IMR-90 (cell line): ENCODE measurements around the gene CDH3. TPM values are rescaled to one million over a fixed set of nuclear protein-coding genes. Genes with fewer than 3 reads are reported as not detected.

ENCODE experiments used
- ATAC-seq: fragments of 200-7000 bp; cut with Tn5 transposase; 2 replicates; pipeline ENCODE4 v1.9.1; 2020; ENCODE audit warnings: low read depth, mild to moderate bottlenecking, moderate library complexity
- BruUV-seq: library from RNA; stranded (reverse); fragments of 400-500 nt; replicated peaks from 2 replicates; lab custom pipeline; 2021; lab: Mats Ljungman, UMichigan
- CTCF ChIA-PET: fragments of 300-600 bp; formaldehyde crosslinking; extraction: SDS; loops from one replicate; lab custom pipeline; 2021; ENCODE audit warnings: antibody characterized with exemption; lab: Yijun Ruan, JAX
- POLR2A ChIA-PET: fragments of 300-600 bp; sonication (Branson Sonifier 250); formaldehyde crosslinking; loops from one replicate; lab custom pipeline; 2022; ENCODE audit warnings: antibody characterized with exemption; ENCODE audit not compliant: unreplicated experiment; lab: Charles Lee
- DNase-seq: peaks from one replicate; pipeline ENCODE4 v3.0.0; 2013
- H2AFZ ChIP-seq: replicated peaks from 2 replicates; pipeline ENCODE3; 2013; ENCODE audit warnings: low read length, mild to moderate bottlenecking; ENCODE audit not compliant: poor library complexity
- H2AK5ac ChIP-seq: 2 replicates; pipeline ENCODE4 v1.6.1; 2013; ENCODE audit warnings: low read depth, low read length, inconsistent platforms
- H2AK9ac ChIP-seq: replicated peaks from 2 replicates; pipeline ENCODE3; 2013; ENCODE audit warnings: mild to moderate bottlenecking, low read depth, low read length, moderate library complexity; ENCODE audit not compliant: poor library complexity
- H2BK120ac ChIP-seq: 2 replicates; pipeline ENCODE4 v1.6.1; 2013; ENCODE audit warnings: low read depth, low read length, inconsistent platforms
- H2BK15ac ChIP-seq: 3 replicates; pipeline ENCODE4 v1.6.1; 2013; ENCODE audit warnings: low read depth, low read length, inconsistent platforms
- H2BK20ac ChIP-seq: 2 replicates; pipeline ENCODE4 v1.6.1; 2013; ENCODE audit warnings: low read depth, mild to moderate bottlenecking, inconsistent platforms, low read length, moderate library complexity
- H2BK5ac ChIP-seq: 2 replicates; pipeline ENCODE4 v1.6.1; 2013; ENCODE audit warnings: mild to moderate bottlenecking, low read depth, low read length, inconsistent platforms; ENCODE audit not compliant: poor library complexity, severe bottlenecking
- H3K14ac ChIP-seq: replicated peaks from 2 replicates; pipeline ENCODE4 v1.6.1; 2013; ENCODE audit warnings: low read depth, low read length, inconsistent platforms
- H3K18ac ChIP-seq: 2 replicates; pipeline ENCODE4 v1.6.1; 2013; ENCODE audit warnings: low read depth, low read length, control low read depth
- H3K23ac ChIP-seq: 2 replicates; pipeline ENCODE4 v1.6.1; 2013; ENCODE audit warnings: low read depth, low read length, inconsistent platforms
- H3K27ac ChIP-seq: 2 replicates; pipeline ENCODE4 v1.5.1; 2013; ENCODE audit warnings: mild to moderate bottlenecking, control low read depth, low read length; ENCODE audit not compliant: insufficient read depth
- H3K27me3 ChIP-seq: 2 replicates; pipeline ENCODE4 v1.6.1; 2013; ENCODE audit warnings: low read length; ENCODE audit not compliant: control insufficient read depth, insufficient read depth
- H3K36me3 ChIP-seq: 2 replicates; pipeline ENCODE4 v1.6.1; 2013; ENCODE audit warnings: low read length, mixed read lengths; ENCODE audit not compliant: control insufficient read depth, insufficient read depth
- H3K4ac ChIP-seq: 2 replicates; pipeline ENCODE4 v1.6.1; 2013; ENCODE audit warnings: low read depth, low read length, inconsistent platforms
- H3K4me1 ChIP-seq: 2 replicates; pipeline ENCODE4 v1.6.1; 2013; ENCODE audit warnings: low read length, mixed read lengths; ENCODE audit not compliant: control insufficient read depth, insufficient read depth
- H3K4me2 ChIP-seq: 2 replicates; pipeline ENCODE4 v1.6.1; 2013; ENCODE audit warnings: low read depth, mild to moderate bottlenecking, control low read depth, low read length, moderate library complexity
- H3K4me3 ChIP-seq: 2 replicates; pipeline ENCODE4 v1.5.1; 2013; ENCODE audit warnings: low read depth, mild to moderate bottlenecking, control low read depth, low read length, moderate library complexity; ENCODE audit not compliant: insufficient read depth
- H3K56ac ChIP-seq: 2 replicates; pipeline ENCODE4 v1.6.1; 2013; ENCODE audit warnings: low read length, inconsistent platforms; ENCODE audit not compliant: insufficient read depth; ENCODE audit errors: extremely low read depth
- H3K79me1 ChIP-seq, 2 experiments: 2 replicates each; pipeline ENCODE4 v1.6.1; 2013; ENCODE audit warnings: low read length in 2 of 2, inconsistent platforms in 1 of 2, low read depth in 1 of 2
- H3K9ac ChIP-seq: 2 replicates; pipeline ENCODE4 v1.6.1; 2013; ENCODE audit warnings: low read depth, low read length, control low read depth
- H3K9me1 ChIP-seq: 2 replicates; pipeline ENCODE4 v1.6.1; 2013; ENCODE audit warnings: low read length, inconsistent platforms; ENCODE audit not compliant: insufficient read depth
- H3K9me3 ChIP-seq: 2 replicates; pipeline ENCODE4 v1.6.1; 2013; ENCODE audit warnings: low read length; ENCODE audit not compliant: control insufficient read depth, insufficient read depth
- H4K20me1 ChIP-seq: 2 replicates; pipeline ENCODE4 v1.6.1; 2013; ENCODE audit warnings: low read length, inconsistent platforms; ENCODE audit not compliant: insufficient read depth
- H4K5ac ChIP-seq: 2 replicates; pipeline ENCODE4 v1.6.1; 2013; ENCODE audit warnings: mild to moderate bottlenecking, low read depth, low read length, control low read depth
- H4K8ac ChIP-seq, 2 experiments: 2 replicates each; pipeline ENCODE4 v1.6.1; 2013; ENCODE audit warnings: low read depth in 2 of 2, low read length in 2 of 2, control low read depth in 1 of 2, inconsistent platforms in 1 of 2
- H4K91ac ChIP-seq: 2 replicates; pipeline ENCODE4 v1.6.1; 2013; ENCODE audit warnings: low read depth, low read length, inconsistent platforms; ENCODE audit not compliant: insufficient read depth
- BHLHE40 ChIP-seq: fragments of 150-350 bp; IDR thresholded peaks from 2 replicates; pipeline ENCODE4 v1.6.1; 2016; ENCODE audit warnings: mild to moderate bottlenecking, low read depth, low read length
- CEBPB ChIP-seq: IDR thresholded peaks from 2 replicates; pipeline ENCODE4 v1.6.1; 2012; ENCODE audit warnings: low read depth, low read length, improper control_type of control experiment
- CHD1 ChIP-seq: IDR thresholded peaks from 2 replicates; pipeline ENCODE4 v1.6.1; 2012; ENCODE audit warnings: low read depth, low read length, improper control_type of control experiment
- FOS ChIP-seq: fragments of 150-350 bp; IDR thresholded peaks from 2 replicates; pipeline ENCODE4 v1.6.1; 2016; ENCODE audit warnings: low read depth, low read length
- MAFK ChIP-seq: IDR thresholded peaks from 2 replicates; pipeline ENCODE4 v1.6.1; 2012; ENCODE audit warnings: low read depth, low read length, improper control_type of control experiment
- MAZ ChIP-seq: IDR thresholded peaks from 2 replicates; pipeline ENCODE4 v1.6.1; 2012; ENCODE audit warnings: low read depth, mild to moderate bottlenecking, low read length, improper control_type of control experiment, moderate library complexity, borderline replicate concordance
- MXI1 ChIP-seq: IDR thresholded peaks from 2 replicates; pipeline ENCODE4 v1.6.1; 2012; ENCODE audit warnings: low read depth, mild to moderate bottlenecking, low read length, moderate library complexity, borderline replicate concordance
- NFE2L2 ChIP-seq: fragments of 150-350 bp; IDR thresholded peaks from 2 replicates; pipeline ENCODE4 v1.6.1; 2016; ENCODE audit warnings: low read depth, mild to moderate bottlenecking, low read length
- POLR2A ChIP-seq: IDR thresholded peaks from 2 replicates; pipeline ENCODE4 v1.6.1; 2012; ENCODE audit warnings: mild to moderate bottlenecking, low read depth, low read length
- RAD21 ChIP-seq: IDR thresholded peaks from 2 replicates; pipeline ENCODE4 v1.6.1; 2012; ENCODE audit warnings: low read length, improper control_type of control experiment
- RCOR1 ChIP-seq: IDR thresholded peaks from 2 replicates; pipeline ENCODE4 v1.6.1; 2012; ENCODE audit warnings: mild to moderate bottlenecking, low read length, improper control_type of control experiment; ENCODE audit not compliant: insufficient replicate concordance
- RFX5 ChIP-seq: IDR thresholded peaks from 2 replicates; pipeline ENCODE4 v1.8.0; 2012; ENCODE audit warnings: low read depth, mild to moderate bottlenecking, low read length, moderate library complexity
- SMC3 ChIP-seq: fragments of 150-350 bp; IDR thresholded peaks from 2 replicates; pipeline ENCODE4 v1.6.1; 2016; ENCODE audit warnings: low read depth, mild to moderate bottlenecking, antibody characterized with exemption, low read length, moderate library complexity
- WGBS, 2 experiments: methylation state at CpG; one replicate each; pipeline versions ENCODE4 v1.1.5 to v1.1.7; 2013; ENCODE audit warnings: missing lambda C conversion rate in 2 of 2; ENCODE audit not compliant: insufficient read length in 1 of 2; ENCODE audit errors: extremely low coverage in 2 of 2; 5-methylcytosine and 5-hydroxymethylcytosine counted together
- dilution Hi-C: fragments of 300-500 bp; cut with HindIII; formaldehyde crosslinking; loops from one replicate; pipeline ENCODE4 v1.14.3; 2018; ENCODE audit warnings: low sequenced_read_pairs; ENCODE audit not compliant: unreplicated experiment
- in situ Hi-C: fragments of 300-500 bp; cut with MboI; formaldehyde crosslinking; loops from 3 replicates; pipeline ENCODE4 v1.14.3; 2019; ENCODE audit warnings: low sequenced_read_pairs, inconsistent platforms, mixed read lengths
- intact Hi-C: fragments of 100-400 bp; cut with micrococcal nuclease; formaldehyde crosslinking; loops from 2 replicates; pipeline ENCODE4 v1.10.0; 2022
- polyA plus RNA-seq, 3 experiments: library from polyadenylated mRNA; depleted of rRNA; stranded (reverse); fragments of >200 nt; gene quantifications; 2 replicates each; pipeline ENCODE4 v1.2.3, GENCODE V29; 2012; ENCODE audit warnings: low replicate concordance in 1 of 3
- total RNA-seq: library from RNA; depleted of rRNA; stranded (reverse); fragments of >200 nt; gene quantifications from 2 replicates; pipeline ENCODE4 v1.2.3, GENCODE V29; 2012
- TF ChIP-seq, protein P1 (sequence below): conservative IDR thresholded peaks from 2 replicates; pipeline ENCODE4 v1.5.1; 2012; ENCODE audit warnings: mild to moderate bottlenecking, low read depth, low read length, improper control_type of control experiment
- TF ChIP-seq, protein P2 (sequence below): fragments of 150-350 bp; IDR thresholded peaks from 2 replicates; pipeline ENCODE4 v1.6.1; 2017; ENCODE audit warnings: mild to moderate bottlenecking, antibody characterized with exemption, low read length, low read depth
- TF ChIP-seq, protein P3 (sequence below): fragments of 150-350 bp; IDR thresholded peaks from 2 replicates; pipeline ENCODE4 v1.6.1; 2016; ENCODE audit warnings: low read depth, mild to moderate bottlenecking, low read length, moderate library complexity, borderline replicate concordance

Gene CDH3
- total and polyA plus RNA-seq, 2 of the 4 experiments (the other 2 are of a cell fraction): not detected

DNA sequence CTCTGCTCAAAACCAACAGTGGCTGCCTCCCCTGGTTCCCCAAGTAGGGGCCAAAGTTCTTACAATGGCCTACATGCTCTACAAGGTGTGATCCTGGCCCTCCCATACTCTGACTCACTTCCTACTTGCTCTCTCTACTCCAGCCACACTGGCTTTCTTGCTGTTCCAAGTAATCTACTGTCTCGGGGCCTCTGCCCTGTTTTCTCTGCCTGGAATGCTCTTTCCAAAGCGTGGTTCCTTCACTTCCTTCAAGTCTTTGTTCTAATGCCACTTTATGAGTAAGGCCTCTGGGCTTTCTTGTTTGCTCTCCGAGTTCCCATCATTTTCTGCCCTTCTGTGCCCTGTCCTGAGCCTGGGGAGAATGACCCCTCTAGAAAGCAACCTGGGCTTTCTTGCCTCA lies 4.1 kb upstream of the CDH3 start:
- Histone ChIP-seq H3K4me3 (no peak overlapping the region), H3K27ac (no peak overlapping the region), H3K23ac (no peak overlapping the region), H2AFZ (no peak overlapping the region), H2BK5ac (no peak overlapping the region), H2AK5ac (no peak overlapping the region), H3K18ac (no peak overlapping the region), H2BK20ac (no peak overlapping the region), H3K27me3 (peaks cover 32% of the 10 kb centered on the region), H3K9me1 (no peaks in the 10 kb centered on the region), H3K14ac (no peak overlapping the region), H4K91ac (no peak overlapping the region), H3K9ac (no peak overlapping the region), H2BK15ac (no peak overlapping the region), H2AK9ac (no peak overlapping the region), H4K8ac (no peak overlapping the region), H3K9me3 (no peaks in the 10 kb centered on the region; the same call in 1 of the 2 replicates), H3K56ac (no peak overlapping the region), H2BK120ac (no peak overlapping the region), H3K4me1 (no peaks in the 10 kb centered on the region), H4K5ac (no peak overlapping the region), H3K4me2 (no peak overlapping the region), H3K4ac (no peak overlapping the region), H3K36me3 (no peaks in the 10 kb centered on the region), H4K20me1 (no peaks in the 10 kb centered on the region), H3K79me1 (no peaks in the 10 kb centered on the region)
- dilution Hi-C loops (no loop called here), intact Hi-C loops (no loop called here), in situ Hi-C loops (no loop called here)
- no peak for TF ChIP-seq SMC3
- TF ChIP-seq, protein P1, sequence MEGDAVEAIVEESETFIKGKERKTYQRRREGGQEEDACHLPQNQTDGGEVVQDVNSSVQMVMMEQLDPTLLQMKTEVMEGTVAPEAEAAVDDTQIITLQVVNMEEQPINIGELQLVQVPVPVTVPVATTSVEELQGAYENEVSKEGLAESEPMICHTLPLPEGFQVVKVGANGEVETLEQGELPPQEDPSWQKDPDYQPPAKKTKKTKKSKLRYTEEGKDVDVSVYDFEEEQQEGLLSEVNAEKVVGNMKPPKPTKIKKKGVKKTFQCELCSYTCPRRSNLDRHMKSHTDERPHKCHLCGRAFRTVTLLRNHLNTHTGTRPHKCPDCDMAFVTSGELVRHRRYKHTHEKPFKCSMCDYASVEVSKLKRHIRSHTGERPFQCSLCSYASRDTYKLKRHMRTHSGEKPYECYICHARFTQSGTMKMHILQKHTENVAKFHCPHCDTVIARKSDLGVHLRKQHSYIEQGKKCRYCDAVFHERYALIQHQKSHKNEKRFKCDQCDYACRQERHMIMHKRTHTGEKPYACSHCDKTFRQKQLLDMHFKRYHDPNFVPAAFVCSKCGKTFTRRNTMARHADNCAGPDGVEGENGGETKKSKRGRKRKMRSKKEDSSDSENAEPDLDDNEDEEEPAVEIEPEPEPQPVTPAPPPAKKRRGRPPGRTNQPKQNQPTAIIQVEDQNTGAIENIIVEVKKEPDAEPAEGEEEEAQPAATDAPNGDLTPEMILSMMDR: no peak
- TF ChIP-seq, protein P2, sequence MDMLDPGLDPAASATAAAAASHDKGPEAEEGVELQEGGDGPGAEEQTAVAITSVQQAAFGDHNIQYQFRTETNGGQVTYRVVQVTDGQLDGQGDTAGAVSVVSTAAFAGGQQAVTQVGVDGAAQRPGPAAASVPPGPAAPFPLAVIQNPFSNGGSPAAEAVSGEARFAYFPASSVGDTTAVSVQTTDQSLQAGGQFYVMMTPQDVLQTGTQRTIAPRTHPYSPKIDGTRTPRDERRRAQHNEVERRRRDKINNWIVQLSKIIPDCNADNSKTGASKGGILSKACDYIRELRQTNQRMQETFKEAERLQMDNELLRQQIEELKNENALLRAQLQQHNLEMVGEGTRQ: no peak
- TF ChIP-seq RFX5: no peak
- no peak for TF ChIP-seq NFE2L2
- no peak for TF ChIP-seq BHLHE40
- no peak for TF ChIP-seq MAFK
- TF ChIP-seq MAZ: no peak
- no peak for TF ChIP-seq POLR2A
- TF ChIP-seq RCOR1: no peak
- no peak for TF ChIP-seq CHD1
- TF ChIP-seq RAD21: no peak
- TF ChIP-seq, protein P3, sequence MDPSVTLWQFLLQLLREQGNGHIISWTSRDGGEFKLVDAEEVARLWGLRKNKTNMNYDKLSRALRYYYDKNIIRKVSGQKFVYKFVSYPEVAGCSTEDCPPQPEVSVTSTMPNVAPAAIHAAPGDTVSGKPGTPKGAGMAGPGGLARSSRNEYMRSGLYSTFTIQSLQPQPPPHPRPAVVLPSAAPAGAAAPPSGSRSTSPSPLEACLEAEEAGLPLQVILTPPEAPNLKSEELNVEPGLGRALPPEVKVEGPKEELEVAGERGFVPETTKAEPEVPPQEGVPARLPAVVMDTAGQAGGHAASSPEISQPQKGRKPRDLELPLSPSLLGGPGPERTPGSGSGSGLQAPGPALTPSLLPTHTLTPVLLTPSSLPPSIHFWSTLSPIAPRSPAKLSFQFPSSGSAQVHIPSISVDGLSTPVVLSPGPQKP: no peak
- TF ChIP-seq MXI1: no peak
- no peak for TF ChIP-seq CEBPB
- no peak for TF ChIP-seq FOS
- WGBS, 2 experiments: 0% methylated on average over 1 of the region's 3 CpGs; no CpG with 5 or more reads in 1 of the 2 experiments
- DNase-seq: no peak
- POLR2A ChIA-PET: no interaction called here
- BruUV-seq: no TSS peak
- CTCF ChIA-PET: no interaction called here
- 0 out of 2 replicates have a peak, but pooled peaks have one; percentile 32 for ATAC-seq
